ENCODE measurements around the gene MAST4.
"Not testable (repeated sequence)": the region's sequence is repeated elsewhere in the genome, so short reads cannot be mapped to it uniquely, and the experiment has no call there.

MAST4 gene

GRCh38 chr5:66646570-66646969 lies 50.4 kb downstream of the MAST4 start:
- no peak for DNase-seq

GRCh38 chr5:66647146-66647856 lies 51.1 kb downstream of the MAST4 start:
- no peak for DNase-seq

DNA sequence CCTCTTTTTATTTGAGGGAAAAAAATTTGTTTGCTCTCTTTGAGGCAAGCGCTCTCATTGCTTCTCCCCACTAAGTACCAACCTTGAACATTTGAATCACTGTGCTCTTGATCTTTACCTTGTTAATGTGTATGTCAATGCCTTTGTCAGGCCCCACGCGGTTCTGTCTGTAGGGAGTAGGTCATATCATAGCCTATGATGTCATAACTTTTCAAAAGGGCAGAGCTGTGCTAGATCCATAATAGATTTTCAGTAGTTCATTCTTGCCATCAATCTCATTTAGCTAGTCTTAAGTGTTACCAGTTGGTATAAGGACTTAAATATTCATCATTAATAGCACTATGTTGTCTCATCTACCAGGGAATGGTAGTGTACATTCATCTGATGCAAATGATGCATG lies 56.6 kb downstream of the MAST4 start:
- no peak for DNase-seq

GRCh38 chr5:66653325-66653724 lies 57.1 kb downstream of the MAST4 start:
- no peak for DNase-seq

DNA sequence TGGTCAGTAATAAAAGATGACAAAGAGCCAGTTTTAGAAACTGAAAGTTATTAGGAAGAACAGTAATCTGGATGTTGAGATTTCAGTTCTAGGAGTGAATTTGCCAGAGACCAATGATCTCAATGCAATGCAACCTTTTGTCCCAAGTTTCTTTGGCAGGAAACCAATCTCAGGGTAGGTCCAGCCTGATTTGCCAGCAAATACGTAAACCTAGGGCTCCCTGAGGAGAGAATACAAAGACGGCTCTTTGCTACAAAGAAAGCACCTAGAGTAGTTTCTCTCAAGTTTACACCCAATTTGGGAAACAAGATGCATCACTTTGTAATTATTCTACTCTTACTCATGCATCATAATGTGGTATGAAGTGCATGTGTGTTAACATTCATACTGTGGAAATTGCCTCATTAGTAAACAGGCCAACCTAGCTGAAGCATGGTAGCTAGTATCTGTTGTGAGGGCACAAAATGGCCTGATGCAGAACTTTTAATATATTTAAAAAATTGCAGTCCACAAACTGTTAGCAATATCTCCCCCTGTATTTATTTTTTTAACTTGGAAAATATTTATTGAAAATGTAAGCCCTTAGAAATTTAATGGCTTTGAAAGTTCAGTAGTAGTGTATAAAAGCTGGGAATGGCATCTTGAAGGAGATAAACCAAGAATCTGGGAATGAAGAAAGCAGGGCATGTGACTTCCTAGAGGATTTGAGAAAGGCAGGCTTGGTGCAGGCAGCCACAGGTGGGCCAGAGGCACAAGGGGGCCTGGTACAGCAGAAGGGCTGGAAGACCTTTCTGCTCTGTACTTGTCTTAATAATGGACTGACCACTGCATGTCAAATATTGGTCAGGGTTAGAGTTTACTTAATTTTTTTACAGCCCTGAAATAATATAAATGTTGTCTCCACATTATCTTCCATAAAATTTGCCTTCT lies 59.5 kb downstream of the MAST4 start:
- DNase-seq: peak in 6 of 56 donors; percentile 3 to 23 (median 10)

- DNase-seq: no peak
These were observed 62.3 kb downstream of the MAST4 start for GRCh38 chr5:66658516-66658915.

DNA sequence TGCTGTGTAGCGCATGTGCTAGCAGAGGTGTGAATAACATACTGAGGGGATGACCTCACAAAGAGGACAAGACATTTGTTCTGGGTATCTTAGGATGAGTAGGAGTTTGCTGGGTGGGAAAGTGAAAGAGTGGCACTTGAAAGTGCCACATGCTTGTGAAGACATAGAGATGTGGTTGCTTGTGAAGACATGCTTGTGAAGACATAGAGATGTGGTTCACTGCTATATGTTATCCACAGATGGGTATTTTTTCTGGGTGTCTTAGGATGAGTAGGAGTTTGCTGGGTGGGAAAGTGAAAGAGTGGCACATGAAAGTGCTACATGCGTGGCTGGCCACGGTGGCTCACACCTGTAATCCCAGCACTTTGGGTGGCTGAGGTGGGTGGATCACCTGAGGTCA lies 63.6 kb downstream of the MAST4 start:
- DNase-seq: no peak

DNA sequence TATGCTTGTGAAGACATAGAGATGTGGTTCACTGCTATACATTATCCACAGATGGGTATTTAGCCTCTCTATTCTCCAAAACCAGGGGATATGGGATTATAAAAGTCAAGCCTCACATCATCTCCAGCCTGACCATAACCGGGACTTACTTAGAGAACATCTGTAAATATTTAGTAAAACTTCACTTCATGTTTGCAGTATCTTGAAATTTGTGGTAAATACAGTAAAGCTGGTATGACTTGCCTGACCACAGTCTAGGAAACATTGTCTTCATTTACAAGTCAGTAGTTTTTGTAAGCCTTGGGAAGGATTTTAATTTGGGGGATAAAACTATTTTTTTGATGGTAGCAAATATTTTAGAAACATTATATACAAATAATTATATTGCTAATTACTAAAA lies 64.2 kb downstream of the MAST4 start:
- no peak for DNase-seq

- peak in 11 of 56 donors; percentile 5 to 43 (median 24) for DNase-seq
These were observed 65.0 kb downstream of the MAST4 start for GRCh38 chr5:66661149-66661548.

- no peak for DNase-seq
These were observed 70.6 kb downstream of the MAST4 start for GRCh38 chr5:66666778-66667177.

DNA sequence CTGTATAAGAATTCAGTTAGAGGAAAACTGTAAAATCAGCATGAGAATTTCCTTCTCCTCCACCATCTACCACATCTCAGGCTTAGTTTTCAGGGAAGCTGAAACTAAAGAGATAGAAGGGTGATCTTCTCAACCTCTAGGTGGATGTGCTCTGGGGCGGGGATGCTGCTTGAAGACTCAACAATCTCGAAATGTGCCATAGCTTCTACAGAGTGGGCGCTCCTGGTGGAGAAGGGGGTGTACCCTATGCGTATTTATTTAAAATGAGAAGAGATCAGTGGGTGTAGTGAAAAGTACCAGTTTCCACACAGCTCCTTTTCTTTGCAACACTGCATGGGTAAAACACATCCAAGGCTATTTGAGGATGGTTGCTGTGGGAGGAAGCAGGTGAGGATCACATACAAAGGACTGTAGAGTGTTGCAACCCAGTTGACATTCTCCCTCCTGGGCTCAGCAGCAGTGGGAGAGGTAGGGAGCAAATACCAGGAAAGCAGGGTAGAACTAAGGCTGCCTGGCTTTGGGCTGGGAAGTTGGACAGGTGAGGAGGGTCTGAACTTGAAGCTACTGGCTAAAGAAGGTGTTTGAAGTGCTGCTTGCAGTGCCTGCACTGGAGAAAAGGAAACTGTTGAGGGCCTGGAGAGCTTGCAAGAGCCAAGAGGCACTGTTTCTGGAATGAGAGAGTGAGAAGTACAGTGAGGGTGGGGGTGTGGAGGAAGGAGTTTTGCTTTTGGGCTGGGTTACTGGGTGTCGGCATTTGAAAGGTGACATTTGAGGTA lies 73.1 kb downstream of the MAST4 start:
- DNase-seq: no peak

DNA sequence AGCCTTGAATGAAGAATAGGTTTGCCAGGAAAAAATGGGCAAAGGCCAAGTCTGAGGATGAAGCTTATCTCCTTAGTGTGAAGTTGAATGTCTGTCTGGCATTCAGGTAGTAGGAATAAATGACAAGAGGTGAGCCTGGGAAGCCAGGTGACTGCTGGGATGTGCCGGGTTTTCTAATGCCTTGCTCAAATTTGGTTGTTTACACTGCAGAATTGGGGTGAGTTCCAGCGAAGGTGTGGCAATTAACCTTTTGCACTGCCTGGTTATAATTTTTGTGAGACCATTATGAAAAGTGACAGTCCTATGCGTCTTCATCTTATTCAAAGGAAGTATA lies 73.6 kb downstream of the MAST4 start:
- no peak for DNase-seq

DNA sequence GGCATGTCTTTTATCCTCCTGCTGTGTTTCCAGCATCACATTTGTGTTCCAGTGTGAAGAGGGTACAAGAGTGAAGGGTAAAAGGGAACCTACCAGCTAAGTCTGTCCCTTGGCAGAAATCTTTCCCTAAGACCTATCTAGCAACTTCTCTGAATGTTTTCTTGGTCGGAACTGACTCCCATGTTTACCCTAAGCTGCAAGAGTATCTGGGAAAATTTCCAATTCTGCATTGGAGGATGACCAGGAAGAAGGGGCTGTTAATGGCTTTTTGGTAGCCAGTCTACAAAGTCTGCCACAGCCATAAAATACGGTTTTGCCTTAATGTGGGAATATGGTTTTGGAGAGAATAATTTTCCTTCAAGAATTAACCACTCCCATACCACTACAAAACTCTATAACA lies 75.1 kb downstream of the MAST4 start:
- DNase-seq: no peak

- no peak for DNase-seq
These were observed 78.6 kb downstream of the MAST4 start for GRCh38 chr5:66674802-66675201.

- no peak for DNase-seq
These were observed 79.2 kb downstream of the MAST4 start for GRCh38 chr5:66675406-66675805.

- DNase-seq: no peak
These were observed 84.0 kb downstream of the MAST4 start for GRCh38 chr5:66680221-66680620.

- no peak for DNase-seq
These were observed 84.6 kb downstream of the MAST4 start for GRCh38 chr5:66680804-66681203.

DNA sequence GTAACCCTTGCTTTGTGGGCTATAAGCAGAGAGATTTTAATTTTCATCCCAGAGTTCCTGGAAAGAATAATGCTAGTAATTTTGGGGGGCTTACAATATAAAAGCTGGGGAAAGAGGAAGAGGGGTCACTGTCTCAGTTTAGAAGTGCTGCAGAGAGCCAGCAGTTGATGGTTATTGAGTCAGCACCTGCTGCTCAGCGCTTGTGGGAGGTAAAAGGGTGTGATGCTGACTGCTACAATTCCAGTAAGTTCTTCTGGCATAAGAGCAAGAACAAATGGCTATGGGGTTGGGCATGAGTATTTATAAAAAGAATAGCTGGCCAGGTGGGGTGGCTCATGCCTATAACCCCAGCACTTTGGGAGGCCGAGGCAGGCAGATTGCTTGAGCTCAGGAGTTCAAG lies 88.5 kb downstream of the MAST4 start:
- DNase-seq: no peak

DNA sequence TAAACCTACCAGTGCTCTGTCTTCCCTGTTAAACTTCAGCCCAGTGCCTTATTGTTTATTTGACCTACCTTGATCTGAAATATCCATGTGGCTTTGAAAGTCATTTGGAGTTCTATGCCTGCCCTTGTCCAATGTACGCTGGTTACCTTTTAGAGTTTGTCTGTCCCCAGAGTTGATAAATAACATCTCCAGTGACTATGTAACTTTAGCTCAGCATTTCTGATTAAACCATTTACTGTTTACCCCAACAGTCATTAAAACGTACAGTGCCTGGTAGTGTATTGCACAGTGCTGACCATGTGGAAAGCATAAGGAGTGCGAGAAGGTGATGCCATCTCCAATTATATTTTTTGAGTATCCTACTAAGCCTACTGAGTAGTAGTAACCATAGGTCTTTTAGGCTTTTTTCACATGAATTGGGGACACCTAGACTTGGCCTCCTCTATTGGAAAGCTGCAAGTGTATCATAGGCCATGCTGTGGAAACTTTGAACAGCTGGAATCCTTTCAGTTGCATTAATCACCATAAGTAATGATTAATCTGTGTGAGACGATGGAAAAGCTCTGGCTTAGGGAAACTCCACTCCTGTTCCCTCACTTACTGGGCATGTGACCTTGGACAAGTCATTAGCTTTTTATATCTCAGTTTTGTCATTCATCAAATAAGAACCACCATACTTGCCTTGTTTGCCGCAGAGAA lies 93.5 kb downstream of the MAST4 start:
- no peak for DNase-seq

- DNase-seq: no peak
These were observed 97.8 kb downstream of the MAST4 start for GRCh38 chr5:66694036-66694435.

- not testable (repeated sequence) for DNase-seq
These were observed 99.6 kb downstream of the MAST4 start for GRCh38 chr5:66695840-66696239.

All from amygdala (tissue), 56 donors.